Vagina (tissue), 2 donors: ENCODE results near the gene OR6Y1. TPM values are rescaled to one million over a fixed set of nuclear protein-coding genes. Genes with fewer than 3 reads are reported as not detected.

Experiments
- DNase-seq, 2 donors: peaks; one replicate each; pipeline ENCODE4 v3.0.0-alpha.2; 2017; ENCODE audit errors: extremely low spot score in 2 of 2
- H3K27ac ChIP-seq: fragments of 200-600 bp; sonication (generic); one replicate; pipeline ENCODE4 v1.5.1; 2019
- H3K27me3 ChIP-seq: fragments of 200-600 bp; sonication (generic); one replicate; pipeline ENCODE4 v1.5.1; 2019
- H3K36me3 ChIP-seq, 2 donors: fragments of 200-600 bp; sonication (generic); one replicate each; pipeline ENCODE4 v1.5.1; 2017 to 2019
- H3K4me1 ChIP-seq: fragments of 200-600 bp; sonication (generic); one replicate; pipeline ENCODE4 v1.5.1; 2019
- H3K4me3 ChIP-seq, 2 donors: fragments of 200-600 bp; sonication (generic); 1 replicate in 1 of 2; 2 replicates in 1 of 2; pipeline ENCODE4 v1.5.1; 2016 to 2019
- H3K9me3 ChIP-seq: fragments of 200-600 bp; sonication (generic); one replicate; pipeline ENCODE4 v1.5.1; 2019
- CTCF ChIP-seq, 3 experiments: fragments of 450-650 bp in 2 of 3; fragments of 200-600 bp in 1 of 3; sonication (generic) in 1 of 3; IDR thresholded peaks; one replicate each; pipeline ENCODE4 v1.5.1; 2017 to 2019; ENCODE audit warnings: antibody characterized with exemption in 3 of 3, mild to moderate bottlenecking in 2 of 3, moderate library complexity in 2 of 3
- POLR2A ChIP-seq, 2 donors: fragments of 450-650 bp; IDR thresholded peaks; one replicate each; pipeline ENCODE4 v1.6.1; 2017; ENCODE audit warnings: antibody characterized with exemption in 2 of 2, mild to moderate bottlenecking in 2 of 2, moderate library complexity in 2 of 2
- POLR2AphosphoS5 ChIP-seq, 2 donors: sonication (generic); formaldehyde crosslinking; IDR thresholded peaks; one replicate each; pipeline ENCODE4 v1.9.0; 2017; ENCODE audit warnings: antibody characterized with exemption in 2 of 2, mild to moderate bottlenecking in 2 of 2, low read depth in 1 of 2; ENCODE audit not compliant: insufficient read depth in 1 of 2
- intact Hi-C: fragments of 100-400 bp; cut with DNase I; formaldehyde crosslinking; loops from one replicate; pipeline ENCODE4 v1.15.1; 2023
- total RNA-seq: library from RNA; depleted of rRNA; stranded (reverse); fragments of >200 nt; gene quantifications from one replicate; pipeline ENCODE4 v1.2.3, GENCODE V29; 2016

Gene OR6Y1
- total RNA-seq, 1 donor from 2014 or later, result not detected

- TF ChIP-seq CTCF (IDR thresholded peaks at IDR 0.05) (no peak), POLR2AphosphoS5 (IDR thresholded peaks at IDR 0.05; ENCODE audit: insufficient read depth in 1 of 2, low read depth in 1 of 2) (no peak), POLR2A (IDR thresholded peaks at IDR 0.05) (no peak)
- Histone ChIP-seq H3K27me3 (no peaks in the 10 kb centered on the region), H3K27ac (no peak overlapping the region), H3K9me3 (no peaks in the 10 kb centered on the region), H3K4me3 (no peak overlapping the region), H3K36me3 (no peaks in the 10 kb centered on the region), H3K4me1 (no peaks in the 10 kb centered on the region)
- intact Hi-C loops, result no loop called here
- DNase-seq, result no peak
Measured at GRCh38 chr1:158577561-158577960, 23.4 kb upstream of the OR6Y1 start.

GRCh38 chr1:158572226-158572625, 18.0 kb upstream of the OR6Y1 start:
- intact Hi-C loops, result no loop called here
- DNase-seq, result no peak

GRCh38 chr1:158570480-158570879, 16.3 kb upstream of the OR6Y1 start, which contains the start of gene OR6P1:
TSS of gene OR6P1 (minus strand) at chr1:158570580. CDS start at chr1:158563604, 6,976 bp downstream.
- no peaks in the 10 kb centered on the region for H3K27me3 ChIP-seq
- no peaks in the 10 kb centered on the region for H3K4me1 ChIP-seq
- H3K36me3 ChIP-seq, result no peaks in the 10 kb centered on the region
- no peaks in the 10 kb centered on the region for H3K9me3 ChIP-seq
- H3K4me3 ChIP-seq, result no peak within 1 kb of the TSS
- no peak within 1 kb of the TSS for H3K27ac ChIP-seq
- no peak for DNase-seq
- TF ChIP-seq POLR2A (IDR thresholded peaks at IDR 0.05), result no peak
- no peak for TF ChIP-seq POLR2AphosphoS5 (IDR thresholded peaks at IDR 0.05; ENCODE audit: insufficient read depth in 1 of 2, low read depth in 1 of 2)
- TF ChIP-seq CTCF (IDR thresholded peaks at IDR 0.05), result no peak
- intact Hi-C loops, result no loop called here

More at GRCh38 chr1:158572226-158572625, 18.0 kb upstream of the OR6Y1 start:
- no peak for TF ChIP-seq POLR2A (IDR thresholded peaks at IDR 0.05)
- no peak for TF ChIP-seq POLR2AphosphoS5 (IDR thresholded peaks at IDR 0.05; ENCODE audit: insufficient read depth in 1 of 2, low read depth in 1 of 2)
- no peak for TF ChIP-seq CTCF (IDR thresholded peaks at IDR 0.05)
- Histone ChIP-seq H3K27me3 (no peaks in the 10 kb centered on the region), H3K4me3 (no peak overlapping the region), H3K9me3 (no peaks in the 10 kb centered on the region), H3K27ac (no peak overlapping the region), H3K4me1 (no peaks in the 10 kb centered on the region), H3K36me3 (no peaks in the 10 kb centered on the region)

- intact Hi-C loops, result no loop called here
- Histone ChIP-seq H3K9me3 (no peaks in the 10 kb centered on the region), H3K4me3 (no peak overlapping the region), H3K36me3 (no peaks in the 10 kb centered on the region), H3K27ac (no peak overlapping the region), H3K27me3 (no peaks in the 10 kb centered on the region), H3K4me1 (no peaks in the 10 kb centered on the region)
- DNase-seq, result no peak
- TF ChIP-seq POLR2AphosphoS5 (IDR thresholded peaks at IDR 0.05; ENCODE audit: insufficient read depth in 1 of 2, low read depth in 1 of 2), result no peak
- TF ChIP-seq POLR2A (IDR thresholded peaks at IDR 0.05), result no peak
- TF ChIP-seq CTCF (IDR thresholded peaks at IDR 0.05), result no peak
Measured at GRCh38 chr1:158564608-158565007, 10.4 kb upstream of the OR6Y1 start.

GRCh38 chr1:158563853-158564252, 9.6 kb upstream of the OR6Y1 start:
- no peaks in the 10 kb centered on the region for H3K4me1 ChIP-seq
- no peaks in the 10 kb centered on the region for H3K9me3 ChIP-seq
- intact Hi-C loops, result no loop called here
- H3K27me3 ChIP-seq, result no peaks in the 10 kb centered on the region
- no peaks in the 10 kb centered on the region for H3K36me3 ChIP-seq
- DNase-seq, result no peak
- no peak for TF ChIP-seq POLR2AphosphoS5 (IDR thresholded peaks at IDR 0.05; ENCODE audit: insufficient read depth in 1 of 2, low read depth in 1 of 2)
- TF ChIP-seq CTCF (IDR thresholded peaks at IDR 0.05), result no peak
- no peak for TF ChIP-seq POLR2A (IDR thresholded peaks at IDR 0.05)
- no peak overlapping the region for H3K27ac ChIP-seq
- no peak overlapping the region for H3K4me3 ChIP-seq
